UCSD-AML1 (cell line): ENCODE data around the gene PEPD.

Experiments used
- DNase-seq: peaks from one replicate; lab custom pipeline; 2025; ENCODE audit not compliant: unreplicated experiment; lab: John Stamatoyannopoulos, UW

Gene PEPD

DNA sequence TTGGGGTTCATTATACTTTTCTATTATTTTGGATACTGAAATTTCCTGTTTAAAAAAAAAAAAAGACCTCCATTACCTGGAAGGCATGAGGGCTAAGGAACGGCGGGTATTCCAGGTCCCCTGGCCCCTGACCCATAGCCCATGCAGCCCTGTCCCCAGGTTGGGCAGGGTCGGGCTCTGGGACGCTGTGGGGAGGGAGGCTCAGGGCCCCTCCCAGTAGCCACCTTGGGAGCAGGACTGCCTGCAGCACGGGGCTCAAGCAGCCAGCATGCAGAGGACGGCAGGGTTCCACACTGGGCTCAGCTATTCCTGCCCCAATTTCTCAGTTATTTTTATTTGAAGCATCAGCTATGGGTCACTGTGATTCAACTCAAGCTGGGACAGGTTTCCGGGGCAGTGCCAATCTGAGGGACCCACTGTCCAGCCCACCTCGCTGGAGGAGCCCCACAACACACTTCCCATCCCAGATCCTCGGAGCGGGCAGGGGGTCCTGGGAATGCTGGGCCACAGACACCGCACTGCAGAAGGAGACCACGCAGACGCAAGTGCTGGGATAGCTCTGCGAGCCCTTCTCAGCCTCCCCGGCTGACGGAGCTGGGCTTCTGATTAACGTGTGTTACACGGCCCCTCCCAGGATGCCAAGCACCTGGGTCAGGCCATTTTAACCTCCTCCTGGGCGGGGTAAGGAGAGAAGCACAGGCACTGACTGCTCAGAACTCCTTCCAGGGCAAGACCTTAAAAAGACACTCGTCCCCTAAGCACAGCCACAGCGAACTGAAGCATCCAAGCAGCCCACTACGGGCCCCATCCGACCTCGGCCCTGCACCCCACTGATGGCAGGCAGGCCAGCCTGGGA, 60.1 kb downstream of the PEPD start:
- no peak for DNase-seq

DNA sequence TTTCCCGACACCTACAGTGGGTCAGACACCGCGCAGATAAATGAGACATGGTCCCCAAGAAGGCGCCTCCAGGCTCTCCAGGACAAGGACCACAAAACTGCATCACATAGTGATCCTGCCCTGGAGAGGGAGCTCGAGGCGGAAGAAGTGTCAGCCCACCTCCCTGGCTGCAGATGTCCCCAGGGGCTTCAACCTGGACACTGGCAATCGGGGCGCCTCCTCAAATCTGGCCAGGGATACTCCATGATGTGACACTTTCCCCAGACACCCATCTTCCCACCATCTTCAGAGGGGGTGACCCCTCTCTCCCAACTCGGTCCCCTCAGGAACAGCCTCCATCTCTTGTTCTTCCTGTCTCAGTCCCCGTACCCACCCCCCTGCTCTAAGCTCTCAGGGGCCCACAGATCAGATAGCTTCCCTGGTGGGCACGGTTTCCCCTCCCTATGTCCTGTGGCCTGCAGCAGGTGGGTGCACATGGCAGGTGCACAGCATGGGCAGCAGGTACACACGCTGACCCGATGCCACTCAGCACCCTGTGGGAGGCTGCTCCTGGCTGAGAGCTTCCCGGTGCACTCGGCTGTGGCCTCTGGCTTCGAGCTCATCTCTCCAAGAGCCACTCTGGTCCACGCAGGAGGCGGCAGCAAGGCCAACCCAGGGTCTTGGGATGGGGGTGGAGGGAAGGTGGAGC, 61.2 kb downstream of the PEPD start:
- DNase-seq = no peak

GRCh38 chr19:33459222-33460090, 62.1 kb downstream of the PEPD start:
- no peak for DNase-seq

GRCh38 chr19:33458807-33459206, 62.8 kb downstream of the PEPD start:
- no peak for DNase-seq

DNA sequence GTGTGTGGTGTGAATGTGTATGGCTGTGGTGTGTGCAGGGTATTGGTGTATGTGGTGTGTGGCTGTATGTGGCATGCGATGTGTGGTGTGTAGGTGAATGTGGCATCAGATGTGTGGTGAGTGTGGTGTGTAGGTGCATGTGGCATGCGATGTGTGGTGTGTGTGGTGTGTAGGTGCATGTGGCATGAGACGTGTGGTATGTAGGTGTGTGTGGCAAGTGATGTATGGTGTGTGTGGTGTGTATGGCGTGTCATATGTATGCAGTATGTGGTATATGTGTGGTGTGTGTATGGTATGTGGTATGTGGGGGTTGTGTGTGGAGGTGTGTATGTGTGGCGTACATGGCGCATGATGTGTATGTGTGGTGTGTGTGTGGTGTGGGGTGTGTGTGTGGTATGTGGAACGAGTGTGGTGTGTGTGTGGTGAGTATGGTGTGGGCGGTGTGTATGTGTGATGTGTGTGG, 63.4 kb downstream of the PEPD start:
- DNase-seq = no peak

GRCh38 chr19:33456845-33457220, 64.8 kb downstream of the PEPD start:
- no peak for DNase-seq

DNA sequence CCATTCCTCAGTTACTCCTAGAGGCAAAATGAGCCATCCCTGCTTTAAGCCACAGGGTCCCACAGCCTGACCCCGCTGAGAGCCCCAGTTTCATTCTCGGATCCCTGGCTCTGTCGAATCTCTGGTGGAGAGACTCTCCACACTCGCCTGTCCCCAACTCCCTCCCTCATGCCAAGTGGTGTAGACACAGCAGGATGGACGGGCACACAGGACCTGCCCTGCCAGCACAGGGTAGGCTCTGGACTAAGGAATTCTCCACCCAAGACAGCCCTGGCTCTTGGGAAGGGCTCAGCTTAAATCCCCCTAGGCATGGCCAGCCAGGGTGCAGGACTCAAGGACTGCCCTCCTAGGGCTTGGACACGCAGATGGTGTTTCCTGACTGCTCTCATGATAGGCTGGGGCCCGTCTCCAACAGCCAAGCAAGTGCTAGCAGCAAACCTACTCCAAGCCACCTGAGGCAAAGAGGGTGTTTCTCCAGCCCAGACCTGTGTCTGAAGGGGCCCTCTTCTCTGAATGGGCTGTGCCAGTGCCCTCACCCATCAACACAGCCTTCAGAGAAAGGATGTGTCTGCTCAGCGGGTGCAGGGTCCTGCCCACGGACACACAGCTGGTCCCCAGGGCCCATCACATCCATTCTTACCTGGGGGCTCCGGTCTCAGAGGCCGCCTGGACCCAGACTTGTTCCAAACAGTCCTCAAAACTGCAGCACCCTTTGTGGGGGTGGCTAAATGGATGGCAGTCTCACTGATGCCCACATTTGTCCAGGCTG, 65.3 kb downstream of the PEPD start:
- DNase-seq = no peak

DNA sequence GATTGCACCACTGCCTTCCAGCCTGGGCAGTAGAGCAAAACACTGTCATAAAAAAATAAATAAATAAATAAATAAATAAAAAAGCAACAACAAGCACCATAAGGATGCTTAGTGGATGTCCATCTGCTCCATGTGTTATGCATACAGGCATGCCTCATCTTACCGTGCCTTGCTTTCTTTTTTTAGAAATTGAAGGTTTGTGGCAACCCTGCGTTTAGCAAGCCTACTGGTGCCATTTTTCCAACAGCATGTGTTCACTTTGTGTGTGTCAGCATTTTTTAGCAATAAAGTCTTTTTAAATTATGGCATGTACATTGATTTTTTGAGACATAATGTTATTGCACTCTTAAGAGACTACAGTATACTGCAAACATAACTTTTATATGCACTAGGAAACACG, 68.3 kb downstream of the PEPD start:
- no peak for DNase-seq

DNA sequence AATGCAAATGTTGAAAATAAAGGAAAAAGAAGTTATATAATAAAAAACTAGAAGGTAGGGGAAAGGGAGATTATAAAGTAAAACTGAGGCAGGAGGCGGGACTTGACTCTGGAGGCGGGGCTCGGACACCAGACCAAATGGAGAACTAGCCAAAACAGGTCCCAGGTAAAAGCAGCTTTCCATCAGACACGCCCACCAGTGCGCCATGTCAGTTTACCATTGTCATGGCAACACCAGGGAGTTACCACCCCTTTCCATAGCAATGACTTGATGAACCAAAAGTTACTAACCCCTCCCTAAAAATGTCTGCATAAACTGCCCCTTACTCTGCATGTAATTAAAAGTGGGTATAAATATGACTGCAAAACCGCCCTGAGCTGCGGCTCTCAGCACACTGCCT, 70.9 kb downstream of the PEPD start:
- DNase-seq = no peak

DNA sequence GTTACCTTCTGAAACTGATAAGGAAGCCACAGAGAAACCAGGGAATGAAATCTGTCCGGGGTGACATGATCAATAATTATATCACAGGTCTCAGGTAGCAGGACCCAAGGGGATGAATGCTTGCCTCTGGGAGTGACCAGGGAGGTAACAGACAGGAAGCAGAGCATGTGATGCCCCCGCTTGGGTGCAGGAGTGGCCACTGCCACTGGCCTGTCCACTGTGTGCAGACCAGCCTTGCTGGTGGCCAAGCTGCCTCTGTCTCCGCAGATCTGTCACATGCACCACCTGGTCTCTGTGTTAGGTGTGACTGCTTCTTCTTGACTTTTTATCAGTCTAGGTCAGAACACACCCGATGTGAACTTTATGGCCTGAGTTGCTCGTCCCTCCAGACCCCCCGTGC, 71.8 kb downstream of the PEPD start:
- no peak for DNase-seq

GRCh38 chr19:33448159-33448516, 73.5 kb downstream of the PEPD start:
- no peak for DNase-seq

GRCh38 chr19:33447336-33448158, 74.0 kb downstream of the PEPD start:
- DNase-seq = peak; percentile 86

DNA sequence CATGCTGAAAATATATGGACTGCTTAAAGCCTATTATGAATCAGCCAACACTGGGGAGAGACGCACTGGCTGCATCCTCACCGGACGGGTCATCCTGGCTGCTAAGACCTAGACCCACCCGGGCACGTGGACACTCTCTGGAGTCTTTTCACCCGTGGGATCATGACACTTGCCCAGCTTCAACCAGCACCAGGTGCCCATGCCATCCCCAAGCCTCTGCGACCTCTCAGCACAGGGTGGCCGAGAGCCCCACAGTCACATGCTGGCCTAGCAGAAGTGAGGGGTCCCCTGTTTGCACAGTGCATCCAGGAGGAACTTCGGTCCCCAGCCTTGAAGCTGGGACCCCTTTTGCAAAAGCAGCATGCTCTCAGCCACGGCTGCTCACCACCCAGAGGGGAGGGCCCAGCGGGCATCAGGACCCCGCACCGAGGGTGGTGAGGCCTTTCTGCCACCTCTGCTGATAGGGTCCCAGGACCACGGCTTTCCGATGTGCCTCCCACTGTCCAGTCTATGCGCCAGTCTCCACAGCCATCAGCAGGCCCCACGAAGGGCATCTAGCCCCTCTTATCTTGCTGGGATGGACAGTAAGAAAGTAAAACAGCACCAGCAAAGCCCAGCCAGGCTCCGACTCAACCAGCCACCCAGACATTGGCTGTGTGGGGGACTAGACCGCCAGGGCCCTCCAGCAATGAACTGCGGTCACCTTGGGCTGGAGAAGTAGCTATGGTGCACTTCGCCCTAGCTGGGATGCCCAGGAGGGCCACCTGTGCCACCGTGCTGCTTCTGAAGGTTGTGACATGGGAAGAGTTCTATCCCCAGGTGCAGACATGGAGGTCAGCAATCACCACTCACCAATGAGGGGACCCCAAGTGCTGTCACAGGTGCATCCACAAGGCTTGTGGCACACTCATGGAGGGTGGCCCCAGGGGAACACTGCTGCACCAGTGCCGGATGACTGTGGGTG, 75.0 kb downstream of the PEPD start:
- DNase-seq = no peak

- no peak for DNase-seq
Observed at GRCh38 chr19:33445442-33446329, 75.9 kb downstream of the PEPD start.

DNA sequence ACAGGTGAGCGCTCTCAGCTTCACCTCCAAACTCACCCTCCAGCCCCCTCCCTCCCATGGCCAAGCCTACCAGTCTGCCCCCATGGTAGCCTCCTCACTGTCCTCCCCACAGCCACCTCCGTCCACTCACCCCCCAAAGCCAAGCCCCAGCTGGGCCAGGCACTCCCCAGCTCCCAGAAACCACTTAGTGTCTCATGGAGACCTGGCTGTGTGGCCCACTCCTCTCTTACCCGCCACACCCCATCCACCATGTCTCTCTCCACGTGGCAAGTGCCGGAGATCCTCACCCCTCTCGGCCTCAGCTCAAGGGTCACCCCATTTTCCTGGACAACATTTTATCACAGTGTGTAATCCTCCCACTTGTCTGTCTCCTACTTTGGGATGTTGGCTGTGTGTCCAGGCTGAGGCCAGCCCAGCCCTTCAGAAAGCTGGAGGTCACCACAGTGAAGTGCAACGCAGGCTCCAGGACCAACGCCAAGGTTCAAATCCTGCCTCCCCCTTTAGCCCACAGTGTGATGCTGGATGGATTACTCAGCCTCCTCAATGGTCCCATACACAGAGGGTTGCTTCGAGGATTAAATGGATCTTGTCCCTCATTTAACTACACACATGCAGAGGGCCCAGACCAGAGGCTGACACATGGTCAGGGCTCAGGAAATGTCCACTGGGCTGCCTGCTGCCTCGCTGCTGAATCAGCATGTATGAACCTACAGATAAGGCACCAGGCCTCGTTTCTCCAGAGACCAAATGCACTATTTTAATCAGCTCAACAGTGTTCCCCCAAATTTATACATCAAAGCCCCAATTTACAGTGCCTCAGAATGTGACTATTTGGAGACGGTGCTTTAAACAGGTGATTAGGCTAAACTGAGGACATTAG, 76.8 kb downstream of the PEPD start:
- no peak for DNase-seq

DNA sequence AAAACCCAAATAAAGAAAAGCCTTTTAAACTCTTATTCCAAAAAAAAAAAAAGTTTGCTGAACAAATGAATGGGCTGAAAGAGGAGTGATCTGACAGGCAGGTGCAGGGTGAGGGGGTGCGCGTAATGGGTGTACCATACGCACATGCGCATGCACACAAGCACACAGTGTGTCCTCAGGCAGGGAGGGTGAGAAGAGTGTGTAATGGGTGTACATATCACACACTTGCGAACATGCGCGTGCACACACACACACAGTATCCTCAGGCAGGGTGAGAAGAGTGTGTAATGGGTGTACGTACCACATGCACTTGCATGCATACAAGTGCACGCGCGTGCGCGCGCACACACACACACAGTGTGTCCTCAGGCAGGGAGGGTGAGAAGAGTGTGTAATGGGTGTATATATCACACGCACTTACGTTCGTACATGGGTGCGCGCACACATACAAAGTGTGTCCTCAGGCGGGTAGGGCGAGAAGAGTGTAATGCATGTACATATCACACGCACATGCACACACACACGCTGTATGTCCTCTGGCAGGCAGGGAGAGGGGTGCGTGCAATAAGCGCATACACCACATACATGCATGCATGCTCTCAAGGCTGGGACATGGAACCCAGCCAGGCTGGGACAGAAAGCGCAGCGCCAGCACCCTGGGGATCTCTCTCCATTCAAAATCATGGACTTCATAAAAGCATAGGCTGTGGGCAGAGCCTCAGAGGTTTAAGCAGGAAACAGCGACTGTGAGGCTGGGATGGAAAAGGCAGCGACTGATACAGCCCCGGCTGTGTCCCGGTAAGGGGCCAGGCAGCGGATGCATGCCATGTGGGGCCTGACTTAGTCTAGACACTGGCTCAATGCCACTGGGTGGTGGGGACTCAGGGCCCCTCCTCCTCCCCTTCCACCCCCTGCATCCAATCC, 77.7 kb downstream of the PEPD start:
- no peak for DNase-seq
